ENCODE measurements around the gene CDSN.

DNA sequence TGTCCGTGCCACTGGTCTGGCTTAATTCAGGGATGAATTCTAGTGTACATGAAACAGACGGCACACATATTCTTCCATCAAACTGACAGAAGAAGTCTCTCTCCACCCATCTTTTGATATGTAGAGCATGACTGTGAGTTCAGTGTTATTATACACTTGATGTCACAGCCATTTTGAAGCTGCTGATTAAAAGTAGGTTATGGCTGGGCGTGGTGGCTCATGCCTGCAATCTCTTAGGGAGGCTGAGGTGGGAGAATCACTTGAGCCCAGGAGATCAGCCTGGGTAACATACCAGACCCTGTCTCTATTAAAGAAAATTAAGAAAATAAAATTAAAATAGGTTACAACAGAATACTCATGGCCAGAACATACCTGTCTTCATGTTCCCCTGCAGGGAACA is 28.6 kb downstream of the CDSN start:
- TF ChIP-seq POLR2A (IDR thresholded peaks at IDR 0.05) (no peak), CTCF (IDR thresholded peaks at IDR 0.05) (no peak)
